Activated T-cell treated with anti-CD3 and anti-CD28 coated beads, Interleukin-2, amount 50 U/mL, for 4 hours (primary cell): Measurements from ENCODE around the gene FHOD3. TPM values are rescaled to one million over a fixed set of nuclear protein-coding genes. Genes with fewer than 3 reads are reported as not detected.

Experiments
- ATAC-seq, 2 donors: fragments of 200-7000 bp; cut with Tn5 transposase; one replicate each; pipeline ENCODE4 v1.10.0; 2021
- DNase-seq: peaks from one replicate; pipeline ENCODE4 v3.0.0-alpha.2; 2020
- H3K27me3 Mint-ChIP-seq: one replicate; pipeline ENCODE4 v1.8.0; 2021; ENCODE audit warnings: low read depth, mixed read lengths
- H3K36me3 Mint-ChIP-seq: one replicate; pipeline ENCODE4 v1.8.0; 2022; ENCODE audit warnings: mixed read lengths; ENCODE audit not compliant: insufficient read depth
- H3K4me1 Mint-ChIP-seq: one replicate; pipeline ENCODE4 v1.8.0; 2021; ENCODE audit warnings: low read depth, mixed read lengths
- H3K4me3 Mint-ChIP-seq: one replicate; pipeline ENCODE4 v1.8.0; 2021; ENCODE audit warnings: mild to moderate bottlenecking, moderate library complexity, mixed read lengths
- H3K9me3 Mint-ChIP-seq: one replicate; pipeline ENCODE4 v1.8.0; 2021; ENCODE audit warnings: mixed read lengths
- total RNA-seq, 3 donors: library from RNA; stranded (reverse); gene quantifications; one replicate each; pipeline ENCODE4 v1.2.1, GENCODE V29; 2021

The FHOD3 gene
- total RNA-seq, 3 donors from 2014 or later = 0.13 TPM; not detected in 2

DNA sequence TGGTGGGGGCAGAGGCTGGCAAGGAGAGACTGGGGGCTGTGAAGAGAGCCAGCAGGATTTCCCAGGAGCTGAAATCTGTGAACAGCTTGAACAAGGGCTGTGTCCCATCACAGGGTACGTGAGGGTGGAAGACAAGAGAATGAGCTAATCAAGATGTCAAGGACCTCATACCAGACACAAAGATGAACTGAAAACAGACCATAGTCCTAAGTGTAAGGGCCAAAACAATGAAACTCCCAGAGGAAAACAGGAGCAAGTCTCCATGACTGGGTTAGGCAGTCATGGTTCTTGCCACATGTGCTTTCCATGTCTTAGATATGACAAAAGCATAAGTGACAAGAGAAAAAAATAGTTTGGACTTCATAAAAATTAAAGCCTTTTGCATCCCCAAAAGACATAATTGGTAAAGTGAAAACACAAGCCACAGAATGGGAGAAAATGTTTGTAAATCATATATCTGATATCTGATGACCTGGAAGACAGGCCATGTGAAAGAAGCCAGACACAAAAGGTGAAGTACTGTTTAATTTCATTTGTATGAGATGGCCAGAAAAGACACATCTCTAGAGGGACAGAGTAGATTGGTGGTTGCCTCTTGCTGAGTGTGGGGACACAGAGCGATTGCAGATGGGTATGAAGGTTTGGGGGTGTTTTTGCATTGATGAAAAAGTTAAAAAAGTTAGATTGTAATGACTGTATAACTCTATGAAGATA is 67.6 kb downstream of the FHOD3 start:
- no peaks in the 10 kb centered on the region for H3K4me1 Mint-ChIP-seq
- H3K27me3 Mint-ChIP-seq = peaks cover 10% of the 10 kb centered on the region
- no peaks in the 10 kb centered on the region for H3K36me3 Mint-ChIP-seq
- no peaks in the 10 kb centered on the region for H3K9me3 Mint-ChIP-seq
- DNase-seq (no peak), ATAC-seq (no peak)
- H3K4me3 Mint-ChIP-seq = no peak overlapping the region

DNA sequence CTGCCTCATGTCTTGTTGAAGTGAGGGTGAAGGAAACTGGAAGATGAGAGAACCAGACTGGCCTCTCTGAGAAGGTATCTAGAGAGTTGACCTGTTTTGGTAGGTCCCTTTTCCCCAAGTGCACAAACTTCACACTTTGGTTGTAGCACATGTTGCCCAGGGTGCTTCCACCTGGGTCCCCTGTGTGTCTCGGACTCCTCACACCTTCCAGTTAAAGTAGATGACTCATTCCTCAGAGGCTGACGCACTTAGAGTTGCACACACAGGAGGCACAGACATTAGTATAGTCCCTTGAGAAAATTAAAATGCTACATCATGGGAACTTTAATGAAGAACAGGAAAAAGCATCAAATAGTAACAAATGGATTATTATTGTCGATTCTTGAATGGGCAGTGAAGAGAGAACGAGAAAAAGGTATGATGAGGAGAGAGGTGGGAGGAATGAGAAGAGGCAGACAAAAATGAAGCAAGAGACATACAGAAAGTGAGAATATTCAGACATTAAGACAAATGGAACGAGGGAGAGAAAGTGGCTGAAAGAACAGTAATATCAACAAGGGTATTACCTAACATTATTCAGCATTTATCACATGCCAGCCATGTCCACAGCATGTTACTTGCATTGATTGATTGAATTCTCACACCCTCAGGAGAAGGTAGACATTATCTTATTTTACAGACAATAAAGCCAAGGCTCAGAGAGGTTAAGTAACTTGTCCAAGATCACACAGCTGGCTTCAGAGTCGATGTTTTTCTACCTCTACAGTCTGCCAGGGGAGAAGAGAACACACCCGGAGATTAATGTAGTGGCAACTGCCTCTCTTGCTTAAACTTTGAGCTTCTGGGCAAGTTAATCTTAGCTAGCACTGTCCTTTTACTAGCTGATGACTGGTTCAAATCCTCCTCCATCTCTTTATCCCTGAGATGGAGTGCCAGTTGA is 68.6 kb downstream of the FHOD3 start:
- no peaks in the 10 kb centered on the region for H3K9me3 Mint-ChIP-seq
- no peak overlapping the region for H3K4me3 Mint-ChIP-seq
- peaks cover 6% of the 10 kb centered on the region for H3K27me3 Mint-ChIP-seq
- H3K36me3 Mint-ChIP-seq = no peaks in the 10 kb centered on the region
- no peaks in the 10 kb centered on the region for H3K4me1 Mint-ChIP-seq
- ATAC-seq = no peak
- no peak for DNase-seq

DNA sequence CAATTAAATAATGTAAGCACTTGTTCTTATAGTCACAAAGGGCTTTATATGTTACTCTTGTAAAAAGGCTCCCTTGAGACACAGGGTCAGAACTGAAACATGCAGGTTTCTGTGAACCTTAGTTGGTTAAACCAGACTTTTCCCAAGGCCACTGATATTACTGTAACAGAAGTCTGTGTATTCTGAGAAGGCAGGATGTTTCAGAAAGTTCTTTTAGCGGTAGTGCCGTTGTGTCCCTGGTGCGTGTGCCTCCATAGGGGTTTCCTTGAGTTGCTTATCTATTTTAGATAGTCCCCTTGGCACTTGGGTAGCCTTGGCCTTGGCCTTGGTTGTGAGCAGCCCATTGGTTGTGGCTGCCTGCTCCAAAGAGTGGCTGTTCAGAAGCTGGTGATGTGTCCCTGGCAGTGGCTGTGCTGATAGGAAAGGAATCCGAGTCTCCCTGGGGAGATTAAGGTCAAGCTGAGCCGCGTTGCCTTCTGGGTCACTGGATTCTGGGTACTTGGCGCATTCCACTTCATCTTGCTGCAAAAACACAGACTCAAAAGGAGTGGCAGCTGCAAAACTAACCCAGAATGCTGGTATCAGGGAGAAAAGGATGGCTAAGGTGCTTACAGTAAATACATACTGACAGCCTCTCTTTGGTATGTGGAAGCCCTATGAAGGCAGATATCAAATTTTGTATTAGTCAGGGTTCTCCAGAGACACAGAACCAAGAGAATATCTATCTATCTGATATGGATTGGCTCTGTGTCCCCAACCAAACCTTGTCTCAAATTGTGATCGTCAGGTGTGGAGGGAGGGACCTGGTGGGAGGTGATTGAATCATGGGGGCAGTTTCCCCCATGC is 69.7 kb downstream of the FHOD3 start:
- Mint-ChIP-seq H3K4me1 (no peaks in the 10 kb centered on the region), H3K9me3 (peaks cover 7% of the 10 kb centered on the region), H3K27me3 (peaks cover 11% of the 10 kb centered on the region), H3K4me3 (no peak overlapping the region), H3K36me3 (no peaks in the 10 kb centered on the region)
- DNase-seq (no peak), ATAC-seq (no peak)

DNA sequence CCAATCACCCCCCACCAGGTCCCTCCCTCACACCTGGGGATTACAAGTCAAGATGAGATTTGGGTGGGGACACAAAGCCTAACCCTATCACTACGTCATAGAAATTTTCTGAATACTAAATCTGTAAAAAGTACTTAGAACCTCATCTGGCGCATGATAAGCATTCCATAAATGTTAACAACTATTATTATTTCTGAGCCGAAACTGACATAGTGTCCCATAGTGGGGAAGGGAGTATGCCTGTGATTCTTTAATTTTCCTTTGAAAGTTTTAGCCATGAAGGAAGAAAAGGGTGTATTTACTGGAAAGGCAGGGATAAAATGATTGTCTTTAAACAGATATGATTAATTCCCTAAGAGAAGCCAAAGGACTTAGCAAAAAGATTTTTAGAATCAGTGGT is 71.4 kb downstream of the FHOD3 start:
- no peak for ATAC-seq
- Mint-ChIP-seq H3K4me3 (no peak overlapping the region), H3K27me3 (peaks cover 21% of the 10 kb centered on the region), H3K9me3 (peaks cover 7% of the 10 kb centered on the region), H3K36me3 (no peaks in the 10 kb centered on the region), H3K4me1 (no peaks in the 10 kb centered on the region)
- no peak for DNase-seq

DNA sequence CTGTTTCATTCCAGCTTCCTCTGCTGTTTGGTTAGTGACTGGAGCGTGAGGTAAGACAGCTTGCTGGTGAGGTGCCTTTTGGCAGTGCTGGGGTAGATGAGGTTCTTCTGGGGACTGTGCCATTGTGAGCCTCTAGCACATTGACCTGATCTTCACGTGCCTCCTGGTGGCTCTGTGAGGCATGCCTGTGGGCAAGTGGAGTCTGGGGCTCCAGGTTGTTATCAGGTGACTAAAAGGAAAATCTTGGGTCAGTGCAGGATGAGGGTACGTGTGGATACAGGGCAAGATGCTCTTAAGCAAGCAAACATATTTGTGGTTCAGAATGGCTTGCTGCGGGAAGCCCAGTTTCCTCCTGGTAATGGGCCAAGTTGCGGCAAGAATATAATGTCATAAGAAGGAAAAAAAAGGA is 75.4 kb downstream of the FHOD3 start:
- no peak for DNase-seq
- Mint-ChIP-seq H3K27me3 (peaks cover 21% of the 10 kb centered on the region), H3K9me3 (peaks cover 7% of the 10 kb centered on the region), H3K36me3 (no peaks in the 10 kb centered on the region), H3K4me3 (no peak overlapping the region), H3K4me1 (no peaks in the 10 kb centered on the region)
- no peak for ATAC-seq

DNA sequence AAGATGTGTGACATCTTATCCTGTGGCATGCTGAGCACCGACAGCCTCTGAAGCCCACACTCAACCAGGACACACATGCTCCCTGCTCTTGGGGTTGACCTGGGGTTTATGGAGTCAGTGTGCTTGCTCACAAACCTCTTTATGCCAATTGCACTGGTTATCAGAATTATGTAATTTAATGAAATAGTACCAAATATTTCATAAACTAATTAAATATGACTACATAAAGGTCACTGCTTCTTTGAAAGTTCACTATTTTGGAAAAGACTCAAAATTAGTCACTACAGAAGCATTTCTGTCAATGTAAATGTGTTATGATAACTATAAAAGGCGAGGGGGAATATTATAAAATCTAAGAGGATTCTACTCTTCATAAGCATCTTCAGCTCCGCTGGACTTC is 76.7 kb downstream of the FHOD3 start:
- Mint-ChIP-seq H3K9me3 (peaks cover 7% of the 10 kb centered on the region), H3K36me3 (no peaks in the 10 kb centered on the region)

DNA sequence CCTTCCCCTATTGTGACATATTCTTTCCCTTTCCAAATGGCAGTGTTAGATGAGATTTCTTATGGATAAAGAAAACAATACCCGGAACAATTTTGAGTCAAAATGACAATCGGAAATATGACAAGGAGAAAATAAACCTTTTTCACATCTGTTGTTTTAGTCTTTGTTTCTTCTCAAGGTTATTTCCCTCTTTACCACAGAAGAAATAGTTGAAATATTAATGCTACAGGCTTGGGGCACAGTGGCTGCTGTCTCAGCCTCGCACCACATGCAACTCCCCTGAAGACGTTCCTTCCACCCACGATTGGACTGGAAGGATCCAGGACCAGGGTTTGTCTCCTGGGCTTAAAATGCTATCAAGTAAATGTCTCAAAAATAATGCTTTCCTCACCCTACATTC is 77.6 kb downstream of the FHOD3 start:
- H3K27me3 Mint-ChIP-seq = peaks cover 22% of the 10 kb centered on the region

More for the DNA sequence above, 76.7 kb downstream of the FHOD3 start:
- DNase-seq (no peak), ATAC-seq (no peak)
- H3K27me3 Mint-ChIP-seq = peaks cover 21% of the 10 kb centered on the region
- H3K4me1 Mint-ChIP-seq = no peaks in the 10 kb centered on the region
- H3K4me3 Mint-ChIP-seq = no peak overlapping the region

DNA sequence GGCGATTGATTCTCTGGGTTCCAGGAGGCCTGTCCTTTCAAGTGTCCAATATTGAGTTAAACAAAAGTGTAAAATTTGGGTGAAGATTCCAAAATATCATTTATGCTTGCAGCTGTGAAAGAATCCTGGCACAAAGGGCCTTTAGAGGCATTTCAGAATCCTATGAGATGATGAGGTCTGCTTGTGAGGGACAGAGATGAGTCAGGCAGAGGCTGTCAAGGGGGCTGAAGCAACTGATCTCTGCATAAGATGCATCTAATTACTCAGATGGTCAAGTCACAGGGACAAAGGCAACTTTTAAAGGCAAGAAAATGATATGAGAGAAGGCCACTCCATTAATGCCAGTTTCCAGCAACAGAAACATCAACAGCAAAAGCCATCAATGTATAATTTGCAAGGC is 78.8 kb downstream of the FHOD3 start:
- no peak for DNase-seq
- H3K4me3 Mint-ChIP-seq = no peak overlapping the region
- peaks cover 22% of the 10 kb centered on the region for H3K27me3 Mint-ChIP-seq
- peaks cover 6% of the 10 kb centered on the region for H3K9me3 Mint-ChIP-seq
- H3K4me1 Mint-ChIP-seq = no peaks in the 10 kb centered on the region
- no peak for ATAC-seq
- no peaks in the 10 kb centered on the region for H3K36me3 Mint-ChIP-seq

More for the DNA sequence above, 77.6 kb downstream of the FHOD3 start:
- no peak overlapping the region for H3K4me3 Mint-ChIP-seq
- DNase-seq (no peak), ATAC-seq (no peak)
- no peaks in the 10 kb centered on the region for H3K4me1 Mint-ChIP-seq
- no peaks in the 10 kb centered on the region for H3K36me3 Mint-ChIP-seq
- H3K9me3 Mint-ChIP-seq = peaks cover 7% of the 10 kb centered on the region

DNA sequence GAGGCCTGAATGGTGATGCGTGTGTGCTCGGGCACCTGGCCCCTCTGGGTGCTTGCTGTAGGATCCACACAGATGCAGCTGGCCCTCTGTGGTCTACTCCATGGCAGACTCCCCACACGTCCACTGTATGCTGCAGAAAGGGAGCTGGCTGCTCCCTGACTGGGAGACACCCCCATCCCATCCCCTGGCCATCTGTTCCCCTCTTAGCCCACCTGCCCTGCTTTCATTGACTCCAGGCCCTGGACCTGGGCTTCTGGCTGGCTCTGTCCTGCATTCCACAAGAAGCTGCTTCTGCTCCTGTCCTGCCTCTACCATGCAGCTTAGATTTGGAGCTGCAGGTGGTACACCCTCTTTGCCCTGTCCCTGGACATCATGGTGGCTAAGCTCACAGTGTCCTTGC is 80.1 kb downstream of the FHOD3 start:
- DNase-seq = no peak
- no peak for ATAC-seq
- Mint-ChIP-seq H3K9me3 (no peaks in the 10 kb centered on the region), H3K4me1 (no peaks in the 10 kb centered on the region), H3K4me3 (no peak overlapping the region), H3K36me3 (no peaks in the 10 kb centered on the region), H3K27me3 (peaks cover 24% of the 10 kb centered on the region)

DNA sequence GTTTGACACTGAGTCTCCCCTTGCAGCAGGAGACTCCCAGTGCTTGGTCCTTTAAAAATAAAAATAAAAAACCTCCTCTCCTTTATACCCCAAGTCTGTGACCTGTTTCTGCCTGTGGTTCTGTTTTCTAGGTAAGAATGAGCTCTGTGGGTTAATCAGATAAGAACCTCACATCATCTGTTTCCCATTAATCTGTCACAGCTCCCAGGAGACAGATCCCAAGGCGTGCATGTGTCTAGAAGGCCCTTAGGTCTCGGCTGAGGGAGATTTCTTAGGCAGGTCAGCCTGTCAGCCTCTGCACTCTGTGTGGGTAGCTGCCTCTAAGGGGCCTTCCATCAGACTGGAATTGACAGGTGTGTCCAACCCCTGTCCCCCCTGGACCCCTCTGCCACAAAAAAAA is 80.7 kb downstream of the FHOD3 start:
- DNase-seq = no peak
- H3K4me1 Mint-ChIP-seq = no peaks in the 10 kb centered on the region
- H3K4me3 Mint-ChIP-seq = no peak overlapping the region
- no peak for ATAC-seq
- H3K9me3 Mint-ChIP-seq = no peaks in the 10 kb centered on the region
- peaks cover 20% of the 10 kb centered on the region for H3K27me3 Mint-ChIP-seq
- no peaks in the 10 kb centered on the region for H3K36me3 Mint-ChIP-seq

DNA sequence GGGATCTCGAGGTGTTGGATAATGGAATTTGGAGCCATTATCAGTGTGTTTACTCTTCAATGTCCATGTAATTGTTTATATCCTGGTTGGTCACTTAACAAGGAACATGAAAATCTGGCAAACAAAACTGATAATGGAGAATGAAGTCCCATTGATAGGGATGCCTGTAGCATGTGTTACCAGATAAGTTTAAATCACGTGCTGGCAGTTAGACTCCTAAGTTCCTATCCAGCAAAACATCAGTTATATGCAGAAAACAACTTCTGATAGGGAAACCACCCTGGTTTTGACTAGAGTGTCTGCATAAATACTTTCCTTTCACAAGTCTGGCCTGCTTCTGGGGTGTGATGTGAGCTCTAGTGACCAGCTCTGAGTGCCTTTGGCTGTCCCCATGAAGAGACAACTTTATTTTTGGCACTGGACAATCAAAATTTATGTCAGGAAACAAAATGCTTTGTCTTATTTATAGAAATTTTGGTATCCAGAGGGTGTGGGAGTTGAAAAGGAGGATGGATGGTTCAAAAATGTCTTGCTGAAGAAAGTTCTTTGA is 82.0 kb downstream of the FHOD3 start:
- ATAC-seq (no peak), DNase-seq (no peak)
- Mint-ChIP-seq H3K4me1 (no peaks in the 10 kb centered on the region), H3K9me3 (no peaks in the 10 kb centered on the region), H3K4me3 (no peak overlapping the region), H3K27me3 (peaks cover 15% of the 10 kb centered on the region), H3K36me3 (no peaks in the 10 kb centered on the region)

DNA sequence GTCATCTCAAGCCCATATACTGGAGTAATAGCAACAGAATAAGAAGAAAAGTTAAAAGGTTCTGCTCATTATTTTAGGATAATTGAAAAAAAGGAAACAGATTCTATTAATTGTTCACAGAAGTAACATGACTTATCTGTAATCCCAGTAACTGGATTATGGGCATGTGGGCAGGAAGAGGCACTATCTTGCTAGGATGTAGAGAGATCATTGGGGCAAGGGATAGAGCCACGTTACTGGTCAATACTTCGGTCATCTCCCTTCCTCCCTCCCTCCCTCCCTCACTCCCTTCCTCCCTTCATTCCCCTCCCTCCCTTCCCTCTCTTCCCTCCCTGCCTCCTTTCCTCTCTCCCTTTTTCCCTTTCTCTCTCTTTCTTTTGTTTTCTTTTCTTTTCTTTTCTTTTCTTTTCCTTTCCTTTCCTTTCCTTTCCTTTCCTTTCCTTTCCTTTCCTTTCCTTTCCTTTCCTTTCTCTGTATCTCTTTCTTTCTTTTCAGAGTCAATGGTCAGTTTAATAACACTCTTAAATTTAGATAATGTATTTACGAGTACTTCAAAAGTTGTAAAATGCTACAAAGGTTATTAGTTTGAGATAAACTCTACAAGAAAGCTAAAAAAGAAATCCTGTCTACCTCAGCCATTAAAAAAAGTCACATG is 82.8 kb downstream of the FHOD3 start:
- Mint-ChIP-seq H3K9me3 (no peaks in the 10 kb centered on the region), H3K4me1 (no peaks in the 10 kb centered on the region)
- ATAC-seq = no peak

DNA sequence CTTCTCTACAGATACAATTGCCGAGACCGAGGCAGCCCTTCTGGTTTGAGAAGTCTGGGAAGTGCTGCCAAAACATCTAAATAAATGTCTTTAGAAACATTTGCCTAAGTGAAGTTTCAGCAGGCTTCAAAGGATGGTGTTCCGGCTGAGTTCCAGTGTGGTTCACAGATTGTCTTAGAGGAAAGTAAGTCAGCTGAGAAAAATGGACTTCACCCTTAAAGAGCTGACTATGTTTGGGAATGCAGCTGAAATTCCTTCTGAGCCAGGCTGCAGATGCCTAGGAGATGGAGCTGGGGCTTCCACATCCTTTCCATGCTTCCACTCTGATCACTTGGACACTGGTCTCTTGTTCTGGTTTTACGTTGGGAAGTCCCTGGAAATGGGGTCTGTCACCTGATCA is 83.6 kb downstream of the FHOD3 start:
- Mint-ChIP-seq H3K27me3 (peaks cover 15% of the 10 kb centered on the region), H3K4me3 (no peak overlapping the region), H3K36me3 (no peaks in the 10 kb centered on the region), H3K9me3 (no peaks in the 10 kb centered on the region), H3K4me1 (no peaks in the 10 kb centered on the region)
- no peak for DNase-seq
- no peak for ATAC-seq

More for the DNA sequence above, 82.8 kb downstream of the FHOD3 start:
- H3K36me3 Mint-ChIP-seq = no peaks in the 10 kb centered on the region
- peaks cover 15% of the 10 kb centered on the region for H3K27me3 Mint-ChIP-seq
- no peak for DNase-seq
- H3K4me3 Mint-ChIP-seq = no peak overlapping the region
